PC-9 (cell line): Measurements from ENCODE around the gene CISD3. TPM values are rescaled to one million over a fixed set of nuclear protein-coding genes. Genes with fewer than 3 reads are reported as not detected.

Experiments
- BruUV-seq: library from RNA; stranded (reverse); fragments of 400-500 nt; replicated peaks from 2 replicates; lab custom pipeline; 2021; lab: Mats Ljungman, UMichigan
- CTCF ChIA-PET: fragments of 300-600 bp; sonication (Branson Sonifier 250); formaldehyde crosslinking; loops from one replicate; lab custom pipeline; 2022; ENCODE audit warnings: antibody characterized with exemption; lab: Charles Lee
- POLR2A ChIA-PET: fragments of 300-600 bp; sonication (Branson Sonifier 250); formaldehyde crosslinking; loops from one replicate; lab custom pipeline; 2022; ENCODE audit warnings: antibody characterized with exemption; ENCODE audit not compliant: unreplicated experiment; lab: Charles Lee
- DNase-seq, 2 experiments: peaks; one replicate each; pipeline versions ENCODE4 v3.0.0 to v3.0.0-alpha.2; 2015 to 2022; ENCODE audit warnings: mixed read lengths in 1 of 2
- H2AFZ ChIP-seq: fragments of 200-600 bp; sonication (generic); 2 replicates; pipeline ENCODE4 v1.8.1; 2017; ENCODE audit warnings: antibody characterized with exemption
- H3F3A ChIP-seq: fragments of 200-600 bp; sonication (generic); 2 replicates; pipeline ENCODE4 v1.8.1; 2017; ENCODE audit warnings: antibody characterized with exemption, mild to moderate bottlenecking, low read depth; ENCODE audit not compliant: insufficient read depth
- H3K27ac ChIP-seq: fragments of 200-600 bp; sonication (generic); 2 replicates; pipeline ENCODE4 v1.6.1; 2016; ENCODE audit warnings: mixed run types
- H3K27me3 ChIP-seq: fragments of 200-600 bp; sonication (generic); 2 replicates; pipeline ENCODE4 v1.6.1; 2016; ENCODE audit warnings: low read depth, mixed run types; ENCODE audit not compliant: insufficient read depth
- H3K36me3 ChIP-seq: fragments of 200-600 bp; sonication (generic); 2 replicates; pipeline ENCODE4 v1.6.1; 2016; ENCODE audit warnings: low read depth, mixed run types
- H3K4me1 ChIP-seq: fragments of 200-600 bp; sonication (generic); replicated peaks from 2 replicates; pipeline ENCODE4 v1.6.1; 2016; ENCODE audit warnings: mixed run types; ENCODE audit not compliant: insufficient read depth
- H3K4me2 ChIP-seq: fragments of 200-600 bp; sonication (generic); 2 replicates; pipeline ENCODE4 v1.6.1; 2017; ENCODE audit warnings: mixed run types
- H3K4me3 ChIP-seq: fragments of 200-600 bp; sonication (generic); 2 replicates; pipeline ENCODE4 v1.6.1; 2016; ENCODE audit warnings: mixed run types
- H3K79me2 ChIP-seq: fragments of 200-600 bp; sonication (generic); 2 replicates; pipeline ENCODE4 v1.6.1; 2017; ENCODE audit warnings: low read depth, mixed run types
- H3K9me2 ChIP-seq: fragments of 200-600 bp; sonication (generic); 2 replicates; pipeline ENCODE4 v1.8.1; 2017; ENCODE audit warnings: mild to moderate bottlenecking; ENCODE audit not compliant: insufficient read depth
- H3K9me3 ChIP-seq: fragments of 200-600 bp; sonication (generic); 2 replicates; pipeline ENCODE4 v1.8.1; 2016; ENCODE audit warnings: low read depth; ENCODE audit not compliant: insufficient read depth
- H4K20me1 ChIP-seq: fragments of 200-600 bp; sonication (generic); 2 replicates; pipeline ENCODE4 v1.8.1; 2017; ENCODE audit not compliant: insufficient read depth
- CTCF ChIP-seq: fragments of 200-600 bp; sonication (generic); conservative IDR thresholded peaks from 2 replicates; pipeline ENCODE4 v1.6.1; 2017; ENCODE audit warnings: mixed run types, antibody characterized with exemption, mild to moderate bottlenecking, moderate library complexity
- EZH2 ChIP-seq: fragments of 200-600 bp; sonication (generic); IDR thresholded peaks from 2 replicates; pipeline ENCODE4 v1.8.0; 2017; ENCODE audit warnings: antibody characterized with exemption, low read depth
- intact Hi-C: fragments of 100-400 bp; cut with micrococcal nuclease; formaldehyde crosslinking; loops from one replicate; pipeline ENCODE4 v1.10.0; 2022; ENCODE audit not compliant: unreplicated experiment
- total RNA-seq: library from RNA; stranded (reverse); gene quantifications from 2 replicates; pipeline ENCODE4 v1.2.3, GENCODE V29; 2021

CISD3 gene
- total RNA-seq, 1 experiment from 2014 or later, result 36.6 TPM

- intact Hi-C loops, result loop anchor here (2.0 to 5.0 kb wide), 3 partner anchors 46 to 402 kb away; partner anchors contain the start of genes FBXO47 and PIP4K2B
- Histone ChIP-seq H3K4me2 (peak overlapping the region; percentile 97), H3F3A (peaks cover 11% of the 10 kb centered on the region), H3K79me2 (peaks cover 75% of the 10 kb centered on the region), H3K9me2 (no peaks in the 10 kb centered on the region), H3K27ac (peak overlapping the region; percentile 53; the same call in 1 of the 2 replicates), H3K4me1 (peaks cover 17% of the 10 kb centered on the region), H3K9me3 (no peaks in the 10 kb centered on the region), H3K36me3 (no peaks in the 10 kb centered on the region), H4K20me1 (peaks cover 6% of the 10 kb centered on the region; the same call in 1 of the 2 replicates), H3K27me3 (no peaks in the 10 kb centered on the region), H2AFZ (peak overlapping the region; percentile 53), H3K4me3 (peak overlapping the region; percentile 92)
- ChIA-PET CTCF (no interaction called here), POLR2A (interaction anchor here (0.6 kb wide), 3 partner anchors 36 to 126 kb away, joined by 3 to 5 read pairs (median 4); no protein-coding TSS in a partner anchor)
- no peak for DNase-seq
- TF ChIP-seq EZH2, result no peak
- no peak for TF ChIP-seq CTCF
- BruUV-seq, result no TSS peak
These were observed 21.1 kb downstream of the CISD3 start for GRCh38 chr17:38751144-38751807.

GRCh38 chr17:38751808-38752307 lies 21.7 kb downstream of the CISD3 start:
- peak overlapping the region; percentile 79 for H3K27ac ChIP-seq
- peaks cover under 1% of the 10 kb centered on the region; the same call in 1 of the 2 replicates for H4K20me1 ChIP-seq
- intact Hi-C loops, result loop anchor here (2.0 to 5.0 kb wide), 3 partner anchors 45 to 401 kb away; partner anchors contain the start of genes FBXO47 and PIP4K2B
- TF ChIP-seq CTCF (no peak), EZH2 (no peak)
- TSS peak; percentile 57 for BruUV-seq
- H3K27me3 ChIP-seq, result no peaks in the 10 kb centered on the region
- H2AFZ ChIP-seq, result peak overlapping the region; percentile 92
- CTCF ChIA-PET, result no interaction called here
- H3K4me3 ChIP-seq, result peak overlapping the region; percentile 92
- no peaks in the 10 kb centered on the region for H3K36me3 ChIP-seq
- peaks cover 73% of the 10 kb centered on the region for H3K79me2 ChIP-seq
- H3K4me1 ChIP-seq, result peaks cover 11% of the 10 kb centered on the region
- H3F3A ChIP-seq, result peaks cover 11% of the 10 kb centered on the region
- peak; percentile 69 to 79 for DNase-seq
- H3K9me2 ChIP-seq, result no peaks in the 10 kb centered on the region
- POLR2A ChIA-PET, result interaction anchor here (0.6 kb wide), 2 partner anchors 71 to 102 kb away, joined by 5 to 13 read pairs; no protein-coding TSS in a partner anchor
- peak overlapping the region; percentile 97 for H3K4me2 ChIP-seq
- no peaks in the 10 kb centered on the region for H3K9me3 ChIP-seq

- Histone ChIP-seq H3K9me3 (no peaks in the 10 kb centered on the region), H3F3A (peaks cover 11% of the 10 kb centered on the region), H3K9me2 (no peaks in the 10 kb centered on the region), H3K4me1 (peaks cover 10% of the 10 kb centered on the region), H3K27ac (peak within 1 kb of the TSS; percentile 79), H3K4me2 (peak within 1 kb of the TSS; percentile 97), H3K79me2 (peaks cover 73% of the 10 kb centered on the region), H3K27me3 (no peaks in the 10 kb centered on the region), H3K36me3 (no peaks in the 10 kb centered on the region), H3K4me3 (peak within 1 kb of the TSS; percentile 92), H4K20me1 (no peaks in the 10 kb centered on the region; the same call in 1 of the 2 replicates), H2AFZ (peak within 1 kb of the TSS; percentile 92)
- TF ChIP-seq CTCF, result no peak
- intact Hi-C loops, result loop anchor here (5.0 kb wide), 2 partner anchors 45 to 215 kb away; partner anchors contain the start of genes FBXO47 and PIP4K2B
- ChIA-PET CTCF (no interaction called here), POLR2A (interaction anchor here (0.6 kb wide), 1 partner anchor 70 kb away, joined by 13 read pairs; no protein-coding TSS in a partner anchor)
- no TSS peak for BruUV-seq
- peak; percentile 95 to 99 for DNase-seq
These were observed 22.3 kb downstream of the CISD3 start, which contains the start of gene PSMB3 for GRCh38 chr17:38752308-38753070. Gene PSMB3 (plus strand): TSS chr17:38752741. CDS start chr17:38752827, 86 bp downstream.
